Measurements from ENCODE around the gene GIPC1. TPM values are rescaled to one million over a fixed set of nuclear protein-coding genes. Genes with fewer than 3 reads are reported as not detected.
A peak's percentile ranks its signal among the peaks of the same experiment; 100 is the strongest.

Gene GIPC1
- total and polyA plus RNA-seq, 12 donors, result 26.6 to 107 (median 64.3) TPM

DNA sequence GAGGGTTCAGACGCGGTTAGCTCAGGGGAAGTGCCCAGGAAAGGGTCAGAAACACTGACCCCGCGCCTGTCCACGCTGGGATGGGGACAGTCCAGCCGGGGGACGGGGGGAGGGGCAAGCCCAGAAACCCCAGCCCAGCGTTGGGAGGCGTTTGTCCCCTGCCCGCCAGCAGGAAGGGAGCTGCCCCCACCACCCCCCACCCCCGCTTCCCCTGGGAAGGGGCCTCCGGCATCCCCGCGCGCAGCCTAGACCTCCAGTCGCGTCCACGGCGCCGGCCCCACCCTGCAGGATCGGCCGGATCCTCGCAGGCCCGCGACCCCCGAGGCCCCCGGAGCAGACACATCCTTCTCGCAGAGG is 277 bp downstream of the GIPC1 start:
- Histone ChIP-seq H3K27me3 (no peaks in the 10 kb centered on the region), H3K4me3 (peak overlapping the region in 2 of 4 donors; percentile 83 to 84), H3K36me3 (replicated peaks in 1 of 2) (no peaks in the 10 kb centered on the region), H3K27ac (peak overlapping the region in 3 of 5 donors; percentile 42 to 82 (median 52)), H3K9me3 (replicated peaks in 1 of 3) (no peaks in the 10 kb centered on the region), H3K4me1 (replicated peaks in 1 of 2) (peaks cover 28 to 30% of the 10 kb centered on the region in 2 donors)
- intact Hi-C loops (cut with DNase I), result no loop called here
- TF ChIP-seq POLR2A (IDR thresholded peaks at IDR 0.05), result no peak
- TF ChIP-seq, protein P1, sequence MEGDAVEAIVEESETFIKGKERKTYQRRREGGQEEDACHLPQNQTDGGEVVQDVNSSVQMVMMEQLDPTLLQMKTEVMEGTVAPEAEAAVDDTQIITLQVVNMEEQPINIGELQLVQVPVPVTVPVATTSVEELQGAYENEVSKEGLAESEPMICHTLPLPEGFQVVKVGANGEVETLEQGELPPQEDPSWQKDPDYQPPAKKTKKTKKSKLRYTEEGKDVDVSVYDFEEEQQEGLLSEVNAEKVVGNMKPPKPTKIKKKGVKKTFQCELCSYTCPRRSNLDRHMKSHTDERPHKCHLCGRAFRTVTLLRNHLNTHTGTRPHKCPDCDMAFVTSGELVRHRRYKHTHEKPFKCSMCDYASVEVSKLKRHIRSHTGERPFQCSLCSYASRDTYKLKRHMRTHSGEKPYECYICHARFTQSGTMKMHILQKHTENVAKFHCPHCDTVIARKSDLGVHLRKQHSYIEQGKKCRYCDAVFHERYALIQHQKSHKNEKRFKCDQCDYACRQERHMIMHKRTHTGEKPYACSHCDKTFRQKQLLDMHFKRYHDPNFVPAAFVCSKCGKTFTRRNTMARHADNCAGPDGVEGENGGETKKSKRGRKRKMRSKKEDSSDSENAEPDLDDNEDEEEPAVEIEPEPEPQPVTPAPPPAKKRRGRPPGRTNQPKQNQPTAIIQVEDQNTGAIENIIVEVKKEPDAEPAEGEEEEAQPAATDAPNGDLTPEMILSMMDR (IDR thresholded peaks at IDR 0.05), result no peak
- DNase-seq, result peak in 1 of 7 donors; percentile 54
- WGBS, 4 donors, result 0 to 1% (median 1%) methylated on average over 2 to 27 of the region's 28 CpGs

DNA sequence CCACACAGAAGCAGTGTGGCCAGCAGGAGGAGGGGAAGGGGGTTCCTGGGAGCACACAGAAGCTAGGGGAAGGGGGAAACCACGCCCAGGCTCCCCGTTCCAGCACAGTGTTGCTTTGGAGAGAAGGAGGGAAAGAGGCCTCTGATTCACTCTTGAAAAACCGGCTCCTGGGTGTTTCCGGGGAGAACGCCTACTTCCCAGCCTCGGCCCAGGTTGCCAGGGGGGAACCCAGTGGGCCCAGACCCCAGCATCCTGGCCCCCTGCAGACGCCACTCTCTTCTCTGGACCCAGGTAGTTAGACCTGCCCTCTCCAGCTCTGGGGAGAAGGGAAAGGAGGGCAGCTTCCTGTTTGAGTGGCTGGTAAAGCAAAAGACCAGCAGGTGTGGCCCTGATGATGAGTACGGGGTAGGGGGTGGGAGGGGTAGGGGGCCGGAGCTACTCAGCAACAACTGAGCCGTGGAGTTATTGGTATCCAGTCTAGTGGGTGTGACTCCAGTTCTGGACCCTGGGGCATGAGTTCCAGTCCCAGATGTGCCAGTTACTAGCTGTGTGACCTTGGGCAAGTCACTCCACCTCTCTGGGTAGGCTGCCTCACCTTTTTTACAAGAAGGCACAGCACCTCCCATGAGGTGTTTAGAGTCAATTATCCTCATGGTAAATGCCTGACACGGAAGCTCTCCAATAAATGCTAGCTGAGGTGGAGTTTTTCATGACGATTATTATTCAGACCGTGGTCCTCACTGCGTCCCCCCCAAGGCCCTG is 836 bp downstream of the GIPC1 start:
- Histone ChIP-seq H3K4me1 (replicated peaks in 1 of 2) (peaks cover 28 to 30% of the 10 kb centered on the region in 2 donors), H3K4me3 (peak overlapping the region in 2 of 4 donors; percentile 83 to 84), H3K27me3 (no peaks in the 10 kb centered on the region), H3K27ac (peak overlapping the region in 3 of 5 donors; percentile 42 to 82 (median 52)), H3K9me3 (replicated peaks in 1 of 3) (no peaks in the 10 kb centered on the region), H3K36me3 (replicated peaks in 1 of 2) (peaks cover 0 to 5% of the 10 kb centered on the region in 2 donors)
- WGBS, 4 donors, result 14 to 30% (median 24%) methylated on average over 12 to 14 of the region's 14 CpGs
- peak in 1 of 7 donors; percentile 12 for DNase-seq
- TF ChIP-seq POLR2A (IDR thresholded peaks at IDR 0.05), result no peak
- TF ChIP-seq, protein P1 (IDR thresholded peaks at IDR 0.05), result no peak
- intact Hi-C loops (cut with DNase I), result no loop called here

DNA sequence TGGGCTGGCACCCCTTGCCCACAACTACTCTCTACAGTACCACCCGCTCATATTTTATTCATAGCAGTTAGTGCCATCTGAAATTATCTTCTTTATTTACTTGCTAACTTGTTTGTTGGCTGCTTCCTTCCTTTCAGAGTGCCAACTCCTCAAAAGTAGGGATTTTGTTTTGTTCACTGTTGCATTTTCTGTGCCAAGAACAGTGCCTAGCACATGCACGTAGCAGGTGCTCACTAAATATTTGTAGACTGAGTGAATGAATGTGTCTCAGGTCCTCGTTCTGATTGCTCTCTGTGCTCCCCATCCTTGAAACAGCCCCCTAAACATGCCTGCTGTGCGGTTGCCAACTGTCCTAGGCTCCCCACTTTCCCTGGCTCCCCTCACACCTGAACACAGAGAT is 1.5 kb downstream of the GIPC1 start:
- 76 to 89% (median 85%) methylated on average over 4 of the region's 4 CpGs for WGBS, 4 donors
- Histone ChIP-seq H3K27me3 (no peaks in the 10 kb centered on the region), H3K27ac (peak overlapping the region in 1 of 5 donors; percentile 39), H3K4me3 (peak overlapping the region in 1 of 4 donors; percentile 84), H3K4me1 (replicated peaks in 1 of 2) (peaks cover 28 to 30% of the 10 kb centered on the region in 2 donors), H3K9me3 (replicated peaks in 1 of 3) (no peaks in the 10 kb centered on the region), H3K36me3 (replicated peaks in 1 of 2) (peaks cover 0 to 9% of the 10 kb centered on the region in 2 donors)
- no peak for DNase-seq
- intact Hi-C loops (cut with DNase I), result no loop called here
- no peak for TF ChIP-seq POLR2A (IDR thresholded peaks at IDR 0.05)
- TF ChIP-seq, protein P1 (IDR thresholded peaks at IDR 0.05), result no peak

DNA sequence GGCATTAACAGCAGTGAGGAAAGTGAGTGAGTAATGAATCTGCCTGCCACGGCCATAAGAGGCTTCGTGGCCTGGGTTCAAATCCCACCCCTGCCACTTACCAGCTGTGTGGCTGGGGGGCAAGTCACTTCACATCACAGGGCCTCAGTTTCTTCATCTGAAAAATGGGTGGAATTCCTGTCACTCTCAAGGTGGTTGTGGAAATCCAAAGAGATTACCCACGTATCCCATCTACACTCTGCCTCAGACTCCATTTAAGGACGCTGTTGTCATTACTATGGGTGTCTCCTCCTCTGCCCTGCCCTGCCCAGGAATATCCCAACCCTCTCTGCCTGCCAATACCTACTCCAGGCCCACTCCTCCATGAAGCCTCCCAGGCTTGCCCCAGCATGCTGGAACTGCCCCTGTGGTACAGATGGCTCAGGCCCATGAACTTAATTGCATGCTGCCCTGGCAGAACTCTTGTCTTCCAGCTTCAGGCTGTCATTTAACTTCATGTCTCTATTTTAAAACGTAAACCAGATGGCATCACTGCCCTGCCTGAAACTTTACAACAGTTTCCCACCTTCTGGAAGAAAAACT is 3.1 kb downstream of the GIPC1 start:
- TF ChIP-seq, protein P1 (IDR thresholded peaks at IDR 0.05), result no peak
- TF ChIP-seq POLR2A (IDR thresholded peaks at IDR 0.05), result no peak
- H3K36me3 ChIP-seq (replicated peaks in 1 of 2), result peaks cover 0 to 24% of the 10 kb centered on the region in 2 donors
- H3K27me3 ChIP-seq, result no peaks in the 10 kb centered on the region
- H3K27ac ChIP-seq, result no peak overlapping the region
- H3K9me3 ChIP-seq (replicated peaks in 1 of 3), result no peaks in the 10 kb centered on the region
- no peak for DNase-seq
- H3K4me1 ChIP-seq (replicated peaks in 1 of 2), result peaks cover 28 to 29% of the 10 kb centered on the region in 2 donors
- no peak overlapping the region for H3K4me3 ChIP-seq
- intact Hi-C loops (cut with DNase I), result no loop called here
- 80 to 86% (median 84%) methylated on average over 5 of the region's 5 CpGs for WGBS, 4 donors

Measured in adrenal gland (tissue), 12 donors.